HCT116 (cell line): Measurements from ENCODE around the gene RBM39.

Experiments
- ATF3 ChIP-seq: IDR thresholded peaks from 2 replicates; pipeline ENCODE4 v1.6.1; 2012
- EZH2 ChIP-seq: fragments of 200-600 bp; sonication (generic); IDR thresholded peaks from 2 replicates; pipeline ENCODE4 v1.6.1; 2017; ENCODE audit warnings: antibody characterized with exemption, mixed run types
- MAX ChIP-seq: IDR thresholded peaks from 2 replicates; pipeline ENCODE4 v1.6.1; 2012
- POLR2A ChIP-seq: IDR thresholded peaks from 2 replicates; pipeline ENCODE4 v1.7.0; 2011; ENCODE audit warnings: borderline replicate concordance; ENCODE audit not compliant: insufficient read depth, insufficient read length; ENCODE audit errors: extremely low read depth
- POLR2AphosphoS5 ChIP-seq: IDR thresholded peaks from 2 replicates; pipeline ENCODE4 v1.6.1; 2011; ENCODE audit warnings: mild to moderate bottlenecking, low read depth, low read length, moderate library complexity
- SP1 ChIP-seq: IDR thresholded peaks from 2 replicates; pipeline ENCODE4 v1.6.1; 2012; ENCODE audit warnings: low read depth
- YY1 ChIP-seq: IDR thresholded peaks from 2 replicates; pipeline ENCODE4 v1.6.1; 2011; ENCODE audit warnings: low read length, low read depth, moderate library complexity, mild to moderate bottlenecking; ENCODE audit not compliant: insufficient replicate concordance; ENCODE audit errors: extremely low read depth
- ZBTB33 ChIP-seq: IDR thresholded peaks from 2 replicates; pipeline ENCODE4 v1.6.1; 2011; ENCODE audit warnings: mild to moderate bottlenecking, low read length, moderate library complexity; ENCODE audit not compliant: insufficient replicate concordance; ENCODE audit errors: extremely low read depth
- TF ChIP-seq, protein P1 (sequence below), 3 experiments: fragments of 200-600 bp in 1 of 3; sonication (generic) in 1 of 3; IDR thresholded peaks in 2 of 3; conservative IDR thresholded peaks in 1 of 3; 2 replicates each; pipeline ENCODE4 v1.5.1; 2012 to 2017; ENCODE audit warnings: low read depth in 2 of 3, low read length in 2 of 3, antibody characterized with exemption in 1 of 3, borderline replicate concordance in 1 of 3, control low read depth in 1 of 3, mild to moderate bottlenecking in 1 of 3, mixed read lengths in 1 of 3, mixed run types in 1 of 3, moderate library complexity in 1 of 3; ENCODE audit not compliant: insufficient read depth in 1 of 3
- TF ChIP-seq, protein P2 (sequence below): IDR thresholded peaks from 2 replicates; pipeline ENCODE4 v1.6.1; 2012; ENCODE audit warnings: low read depth

DNA sequence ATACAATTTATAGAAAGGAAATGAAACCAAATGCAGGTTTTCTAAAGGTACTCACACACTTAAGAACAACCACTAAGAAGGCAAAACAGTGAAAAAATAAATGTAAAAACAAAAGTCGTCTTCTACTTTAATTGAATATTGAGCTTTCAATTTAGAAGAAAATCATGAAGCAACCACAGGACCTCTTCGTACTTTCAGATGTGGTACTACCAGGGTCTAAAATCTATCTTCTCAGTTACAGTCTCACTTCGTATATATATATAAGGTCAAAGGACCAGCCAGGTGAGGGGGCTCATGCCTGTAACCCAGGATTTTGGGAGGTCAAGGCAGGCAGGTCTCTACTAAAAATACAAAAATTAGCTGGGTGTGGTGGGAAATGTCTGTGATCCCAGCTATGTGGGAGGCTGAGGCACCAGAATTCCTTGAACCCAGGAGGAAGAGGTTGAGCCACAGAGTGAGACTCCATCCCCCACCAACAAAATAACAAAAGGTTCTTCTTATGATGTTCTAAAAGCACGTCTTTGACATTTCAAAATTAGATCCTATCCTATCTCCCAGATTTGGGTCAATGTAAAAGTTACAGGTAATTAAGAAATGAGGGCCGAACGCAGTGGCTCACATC lies 30.4 kb downstream of the RBM39 start:
- TF ChIP-seq, protein P1, sequence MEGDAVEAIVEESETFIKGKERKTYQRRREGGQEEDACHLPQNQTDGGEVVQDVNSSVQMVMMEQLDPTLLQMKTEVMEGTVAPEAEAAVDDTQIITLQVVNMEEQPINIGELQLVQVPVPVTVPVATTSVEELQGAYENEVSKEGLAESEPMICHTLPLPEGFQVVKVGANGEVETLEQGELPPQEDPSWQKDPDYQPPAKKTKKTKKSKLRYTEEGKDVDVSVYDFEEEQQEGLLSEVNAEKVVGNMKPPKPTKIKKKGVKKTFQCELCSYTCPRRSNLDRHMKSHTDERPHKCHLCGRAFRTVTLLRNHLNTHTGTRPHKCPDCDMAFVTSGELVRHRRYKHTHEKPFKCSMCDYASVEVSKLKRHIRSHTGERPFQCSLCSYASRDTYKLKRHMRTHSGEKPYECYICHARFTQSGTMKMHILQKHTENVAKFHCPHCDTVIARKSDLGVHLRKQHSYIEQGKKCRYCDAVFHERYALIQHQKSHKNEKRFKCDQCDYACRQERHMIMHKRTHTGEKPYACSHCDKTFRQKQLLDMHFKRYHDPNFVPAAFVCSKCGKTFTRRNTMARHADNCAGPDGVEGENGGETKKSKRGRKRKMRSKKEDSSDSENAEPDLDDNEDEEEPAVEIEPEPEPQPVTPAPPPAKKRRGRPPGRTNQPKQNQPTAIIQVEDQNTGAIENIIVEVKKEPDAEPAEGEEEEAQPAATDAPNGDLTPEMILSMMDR (IDR thresholded peaks at IDR 0.05 in 2 of 3, conservative IDR thresholded peaks at IDR 0.05 in 1 of 3; ENCODE audit: borderline replicate concordance in 1 of 3, insufficient read depth in 1 of 3, low read depth in 2 of 3, low read length in 2 of 3): no peak
- TF ChIP-seq POLR2A (no peak), EZH2 (no peak), SP1 (no peak), ZBTB33 (no peak), ATF3 (no peak), POLR2AphosphoS5 (no peak), YY1 (no peak), MAX (no peak)
- TF ChIP-seq, protein P2, sequence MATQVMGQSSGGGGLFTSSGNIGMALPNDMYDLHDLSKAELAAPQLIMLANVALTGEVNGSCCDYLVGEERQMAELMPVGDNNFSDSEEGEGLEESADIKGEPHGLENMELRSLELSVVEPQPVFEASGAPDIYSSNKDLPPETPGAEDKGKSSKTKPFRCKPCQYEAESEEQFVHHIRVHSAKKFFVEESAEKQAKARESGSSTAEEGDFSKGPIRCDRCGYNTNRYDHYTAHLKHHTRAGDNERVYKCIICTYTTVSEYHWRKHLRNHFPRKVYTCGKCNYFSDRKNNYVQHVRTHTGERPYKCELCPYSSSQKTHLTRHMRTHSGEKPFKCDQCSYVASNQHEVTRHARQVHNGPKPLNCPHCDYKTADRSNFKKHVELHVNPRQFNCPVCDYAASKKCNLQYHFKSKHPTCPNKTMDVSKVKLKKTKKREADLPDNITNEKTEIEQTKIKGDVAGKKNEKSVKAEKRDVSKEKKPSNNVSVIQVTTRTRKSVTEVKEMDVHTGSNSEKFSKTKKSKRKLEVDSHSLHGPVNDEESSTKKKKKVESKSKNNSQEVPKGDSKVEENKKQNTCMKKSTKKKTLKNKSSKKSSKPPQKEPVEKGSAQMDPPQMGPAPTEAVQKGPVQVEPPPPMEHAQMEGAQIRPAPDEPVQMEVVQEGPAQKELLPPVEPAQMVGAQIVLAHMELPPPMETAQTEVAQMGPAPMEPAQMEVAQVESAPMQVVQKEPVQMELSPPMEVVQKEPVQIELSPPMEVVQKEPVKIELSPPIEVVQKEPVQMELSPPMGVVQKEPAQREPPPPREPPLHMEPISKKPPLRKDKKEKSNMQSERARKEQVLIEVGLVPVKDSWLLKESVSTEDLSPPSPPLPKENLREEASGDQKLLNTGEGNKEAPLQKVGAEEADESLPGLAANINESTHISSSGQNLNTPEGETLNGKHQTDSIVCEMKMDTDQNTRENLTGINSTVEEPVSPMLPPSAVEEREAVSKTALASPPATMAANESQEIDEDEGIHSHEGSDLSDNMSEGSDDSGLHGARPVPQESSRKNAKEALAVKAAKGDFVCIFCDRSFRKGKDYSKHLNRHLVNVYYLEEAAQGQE: no peak
